HEK293 (cell line): ENCODE measurements around the gene TRIAP1.

Experiments used
- CTCF ChIA-PET: fragments of 350-600 bp; formaldehyde crosslinking; extraction: SDS; loops from one replicate; lab custom pipeline; 2021; ENCODE audit warnings: antibody characterized with exemption; lab: Yijun Ruan, JAX
- POLR2A ChIA-PET: fragments of 300-600 bp; formaldehyde crosslinking; extraction: SDS; loops from one replicate; lab custom pipeline; 2020; ENCODE audit warnings: antibody characterized with exemption, inconsistent platforms; lab: Yijun Ruan, JAX
- H3K27ac ChIP-seq: fragments of 200-500 bp; sonication (Bioruptor generic); 2 replicates; pipeline ENCODE4 v1.5.1; 2014; ENCODE audit warnings: low read depth, low read length, control low read depth, inconsistent platforms; ENCODE audit errors: extremely low read depth
- H3K36me3 ChIP-seq, 2 experiments: fragments of 200-500 bp in 1 of 2; sonication (Bioruptor generic) in 1 of 2; 1 replicate in 1 of 2; 2 replicates in 1 of 2; pipeline ENCODE4 v1.5.1; 2014 to 2017; ENCODE audit warnings: inconsistent platforms in 2 of 2, low read length in 2 of 2; ENCODE audit not compliant: control insufficient read depth in 2 of 2, insufficient read depth in 1 of 2
- H3K4me1 ChIP-seq: fragments of 200-500 bp; sonication (Bioruptor generic); 2 replicates; pipeline ENCODE4 v1.5.1; 2014; ENCODE audit warnings: mild to moderate bottlenecking, low read length, inconsistent platforms; ENCODE audit not compliant: control insufficient read depth, insufficient read depth
- H3K4me3 ChIP-seq: 2 replicates; pipeline ENCODE4 v1.5.1; 2011; ENCODE audit warnings: low read depth, mild to moderate bottlenecking, control low read depth, low read length, moderate library complexity
- H3K9me3 ChIP-seq: fragments of 200-500 bp; sonication (Bioruptor generic); 2 replicates; pipeline ENCODE4 v1.5.1; 2014; ENCODE audit warnings: low read depth, low read length, inconsistent platforms; ENCODE audit not compliant: control insufficient read depth, insufficient read depth
- GLIS2 ChIP-seq: fragments of 450-650 bp; formaldehyde crosslinking; IDR thresholded peaks from 2 replicates; pipeline ENCODE4 v1.5.1; 2016; ENCODE audit warnings: missing biosample characterization, missing genetic modification characterization
- TRIM28 ChIP-seq: IDR thresholded peaks from 2 replicates; pipeline ENCODE4 v1.6.1; 2011; ENCODE audit warnings: low read length, control low read depth, borderline replicate concordance
- WT1 ChIP-seq: fragments of 450-650 bp; formaldehyde crosslinking; IDR thresholded peaks from 2 replicates; pipeline ENCODE4 v1.5.1; 2016; ENCODE audit warnings: missing biosample characterization, missing genetic modification characterization
- ZBTB8A ChIP-seq: fragments of 450-650 bp; formaldehyde crosslinking; IDR thresholded peaks from 2 replicates; pipeline ENCODE4 v1.5.1; 2016; ENCODE audit warnings: missing biosample characterization, missing genetic modification characterization
- ZFP69B ChIP-seq: fragments of 450-650 bp; formaldehyde crosslinking; IDR thresholded peaks from 2 replicates; pipeline ENCODE4 v1.5.1; 2016; ENCODE audit warnings: missing biosample characterization, missing genetic modification characterization
- ZNF121 ChIP-seq: fragments of 450-650 bp; formaldehyde crosslinking; IDR thresholded peaks from 2 replicates; pipeline ENCODE4 v1.5.1; 2016; ENCODE audit warnings: missing biosample characterization, missing genetic modification characterization
- ZNF211 ChIP-seq: fragments of 450-650 bp; formaldehyde crosslinking; IDR thresholded peaks from 2 replicates; pipeline ENCODE4 v1.5.1; 2016; ENCODE audit warnings: low read depth, missing biosample characterization, missing genetic modification characterization
- ZNF214 ChIP-seq: fragments of 450-650 bp; formaldehyde crosslinking; IDR thresholded peaks from 2 replicates; pipeline ENCODE4 v1.5.1; 2017; ENCODE audit warnings: missing biosample characterization, mild to moderate bottlenecking, missing genetic modification characterization, borderline replicate concordance
- ZNF221 ChIP-seq: fragments of 450-650 bp; formaldehyde crosslinking; IDR thresholded peaks from 2 replicates; pipeline ENCODE4 v1.5.1; 2017; ENCODE audit warnings: missing biosample characterization, missing genetic modification characterization, borderline replicate concordance
- ZNF223 ChIP-seq: fragments of 450-650 bp; formaldehyde crosslinking; IDR thresholded peaks from 2 replicates; pipeline ENCODE4 v1.5.1; 2016; ENCODE audit warnings: missing biosample characterization, missing genetic modification characterization
- ZNF521 ChIP-seq: fragments of 450-650 bp; formaldehyde crosslinking; IDR thresholded peaks from 2 replicates; pipeline ENCODE4 v1.5.1; 2017; ENCODE audit warnings: missing biosample characterization, mild to moderate bottlenecking, missing genetic modification characterization
- ZNF629 ChIP-seq: fragments of 450-650 bp; formaldehyde crosslinking; IDR thresholded peaks from 2 replicates; pipeline ENCODE4 v1.5.1; 2017; ENCODE audit warnings: missing biosample characterization, missing genetic modification characterization
- ZNF747 ChIP-seq: fragments of 450-650 bp; formaldehyde crosslinking; IDR thresholded peaks from 2 replicates; pipeline ENCODE4 v1.5.1; 2016; ENCODE audit warnings: missing biosample characterization, missing genetic modification characterization
- ZNF768 ChIP-seq: fragments of 450-650 bp; formaldehyde crosslinking; IDR thresholded peaks from 2 replicates; pipeline ENCODE4 v1.5.1; 2018; ENCODE audit warnings: missing biosample characterization, mild to moderate bottlenecking, missing genetic modification characterization
- TF ChIP-seq, protein P1 (sequence below): fragments of 450-650 bp; formaldehyde crosslinking; IDR thresholded peaks from 2 replicates; pipeline ENCODE4 v1.5.1; 2016; ENCODE audit warnings: missing biosample characterization, missing genetic modification characterization, low read depth
- TF ChIP-seq, protein P2 (sequence below): fragments of 450-650 bp; formaldehyde crosslinking; IDR thresholded peaks from 2 replicates; pipeline ENCODE4 v1.5.1; 2017; ENCODE audit warnings: missing biosample characterization, mild to moderate bottlenecking, missing genetic modification characterization, moderate library complexity
- TF ChIP-seq, protein P3 (sequence below): fragments of 450-650 bp; formaldehyde crosslinking; conservative IDR thresholded peaks from 2 replicates; pipeline ENCODE4 v1.5.1; 2016; ENCODE audit warnings: low read depth, missing biosample characterization, missing genetic modification characterization
- TF ChIP-seq, protein P4 (sequence below): fragments of 450-650 bp; formaldehyde crosslinking; IDR thresholded peaks from 2 replicates; pipeline ENCODE4 v1.5.1; 2016; ENCODE audit warnings: missing biosample characterization, missing genetic modification characterization

Gene TRIAP1

DNA sequence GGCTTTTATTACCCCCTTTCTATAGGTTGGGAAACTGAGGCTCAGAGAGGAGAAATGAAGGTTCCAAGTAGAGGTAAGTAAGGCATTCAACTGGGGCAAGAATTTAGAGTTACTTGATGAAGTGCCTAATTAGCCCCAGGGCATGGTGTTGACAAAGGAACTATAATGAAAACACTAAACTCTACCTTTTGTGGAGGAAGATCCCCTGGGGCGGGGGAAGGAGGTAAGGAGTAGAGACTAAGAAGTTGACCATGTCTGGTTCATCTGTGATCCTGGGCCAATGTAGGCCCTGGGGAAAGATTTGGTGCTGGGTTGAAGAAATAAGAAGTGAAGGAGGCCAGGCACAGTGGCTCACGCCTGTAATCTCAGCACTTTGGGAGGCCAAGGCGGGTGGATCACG lies 24.5 kb downstream of the TRIAP1 start (continued):
- TF ChIP-seq ZNF214 (tag by site-specific recombination) = no peak
- no peak for TF ChIP-seq ZNF521 (tag by site-specific recombination)
- TF ChIP-seq ZNF221 (tag by site-specific recombination) = no peak
- TF ChIP-seq ZNF223 = no peak

DNA sequence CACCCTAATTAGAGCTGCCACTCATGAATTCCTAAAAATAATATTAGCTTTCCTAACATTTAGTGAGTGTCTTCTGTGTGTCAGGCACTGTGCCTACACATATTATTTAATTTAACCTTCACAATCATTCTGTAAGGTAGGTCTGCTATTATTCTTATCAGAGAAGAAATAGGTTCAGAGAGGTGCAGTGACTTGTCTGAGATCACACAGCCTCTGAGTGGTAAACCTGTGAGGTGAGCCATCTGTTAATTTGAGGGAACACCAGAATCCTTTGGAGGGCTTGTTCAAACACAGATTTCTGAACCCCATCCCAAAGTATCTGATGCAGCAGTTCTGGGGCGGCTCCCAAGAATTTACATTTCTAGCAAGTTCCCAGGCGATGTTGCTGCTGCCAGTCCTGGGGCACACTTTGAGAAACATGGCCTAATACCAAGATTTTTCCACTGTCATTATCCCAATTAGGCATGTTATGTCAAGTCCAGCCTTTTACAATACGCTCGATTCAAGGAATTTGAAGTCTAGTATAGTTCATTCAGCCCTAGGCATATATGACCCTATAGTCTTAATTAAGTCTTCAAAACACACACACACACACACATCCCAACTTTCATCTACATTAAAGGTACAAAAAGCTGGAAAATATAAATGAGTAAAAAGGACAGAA lies 28.1 kb downstream of the TRIAP1 start:
- ChIA-PET CTCF (interaction anchor here (1.9 to 4.7 kb wide), 2 partner anchors 12 to 51 kb away, joined by 8 to 32 read pairs; no protein-coding TSS in a partner anchor), POLR2A (no interaction called here)
- no peaks in the 10 kb centered on the region for H3K36me3 ChIP-seq

DNA sequence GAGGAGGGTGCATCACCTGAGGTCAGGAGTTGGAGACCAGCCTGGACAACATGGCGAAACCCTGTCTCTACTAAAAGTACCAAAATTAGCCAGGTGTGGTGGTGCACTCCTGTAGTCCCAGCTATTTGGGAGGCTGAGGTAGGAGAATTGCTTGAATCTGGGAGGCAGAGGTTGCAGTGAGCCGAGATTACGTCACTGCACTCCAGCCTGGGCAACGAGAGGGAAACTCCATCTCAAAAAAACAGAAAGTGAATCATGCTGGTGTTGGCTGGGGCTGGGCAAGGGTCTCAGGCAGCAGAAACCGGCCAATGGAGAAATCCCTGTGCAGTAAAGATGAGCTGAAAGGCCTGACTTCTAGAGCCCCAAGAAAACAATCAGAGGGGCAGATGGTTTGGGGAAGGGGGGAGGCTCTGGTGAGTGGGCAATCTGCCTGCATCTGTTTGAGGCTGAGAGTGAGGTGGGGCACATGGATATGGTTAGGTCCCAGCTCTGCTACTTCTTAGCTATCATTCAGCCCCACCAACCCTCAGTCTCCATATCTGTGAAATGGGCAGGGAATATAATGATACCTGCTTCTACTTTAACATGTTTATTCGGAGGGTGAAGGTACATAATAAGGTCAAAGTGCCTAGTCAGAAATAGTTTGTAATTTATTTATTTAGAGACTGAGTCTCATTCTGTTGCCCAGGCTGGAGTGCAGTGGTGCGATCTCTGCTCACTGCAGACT lies 29.5 kb downstream of the TRIAP1 start:
- no peaks in the 10 kb centered on the region for H3K36me3 ChIP-seq
- ChIA-PET CTCF (interaction anchor here (0.6 to 1.1 kb wide), 3 partner anchors 15 to 189 kb away, joined by 3 to 4 read pairs (median 3); no protein-coding TSS in a partner anchor), POLR2A (interaction anchor here (0.6 kb wide), 1 partner anchor 29 kb away, joined by 3 read pairs; no protein-coding TSS in a partner anchor)
- TF ChIP-seq, protein P1, sequence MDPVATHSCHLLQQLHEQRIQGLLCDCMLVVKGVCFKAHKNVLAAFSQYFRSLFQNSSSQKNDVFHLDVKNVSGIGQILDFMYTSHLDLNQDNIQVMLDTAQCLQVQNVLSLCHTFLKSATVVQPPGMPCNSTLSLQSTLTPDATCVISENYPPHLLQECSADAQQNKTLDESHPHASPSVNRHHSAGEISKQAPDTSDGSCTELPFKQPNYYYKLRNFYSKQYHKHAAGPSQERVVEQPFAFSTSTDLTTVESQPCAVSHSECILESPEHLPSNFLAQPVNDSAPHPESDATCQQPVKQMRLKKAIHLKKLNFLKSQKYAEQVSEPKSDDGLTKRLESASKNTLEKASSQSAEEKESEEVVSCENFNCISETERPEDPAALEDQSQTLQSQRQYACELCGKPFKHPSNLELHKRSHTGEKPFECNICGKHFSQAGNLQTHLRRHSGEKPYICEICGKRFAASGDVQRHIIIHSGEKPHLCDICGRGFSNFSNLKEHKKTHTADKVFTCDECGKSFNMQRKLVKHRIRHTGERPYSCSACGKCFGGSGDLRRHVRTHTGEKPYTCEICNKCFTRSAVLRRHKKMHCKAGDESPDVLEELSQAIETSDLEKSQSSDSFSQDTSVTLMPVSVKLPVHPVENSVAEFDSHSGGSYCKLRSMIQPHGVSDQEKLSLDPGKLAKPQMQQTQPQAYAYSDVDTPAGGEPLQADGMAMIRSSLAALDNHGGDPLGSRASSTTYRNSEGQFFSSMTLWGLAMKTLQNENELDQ (tag by site-specific recombination) = no peak
- TF ChIP-seq ZFP69B (no peak), TRIM28 (no peak), GLIS2 (tag by site-specific recombination) (no peak), WT1 (tag by site-specific recombination) (no peak), ZNF211 (tag by site-specific recombination) (no peak), ZNF121 (tag by site-specific recombination) (no peak), ZBTB8A (tag by site-specific recombination) (no peak), ZNF629 (tag by site-specific recombination) (no peak), ZNF747 (no peak)
- TF ChIP-seq, protein P2, sequence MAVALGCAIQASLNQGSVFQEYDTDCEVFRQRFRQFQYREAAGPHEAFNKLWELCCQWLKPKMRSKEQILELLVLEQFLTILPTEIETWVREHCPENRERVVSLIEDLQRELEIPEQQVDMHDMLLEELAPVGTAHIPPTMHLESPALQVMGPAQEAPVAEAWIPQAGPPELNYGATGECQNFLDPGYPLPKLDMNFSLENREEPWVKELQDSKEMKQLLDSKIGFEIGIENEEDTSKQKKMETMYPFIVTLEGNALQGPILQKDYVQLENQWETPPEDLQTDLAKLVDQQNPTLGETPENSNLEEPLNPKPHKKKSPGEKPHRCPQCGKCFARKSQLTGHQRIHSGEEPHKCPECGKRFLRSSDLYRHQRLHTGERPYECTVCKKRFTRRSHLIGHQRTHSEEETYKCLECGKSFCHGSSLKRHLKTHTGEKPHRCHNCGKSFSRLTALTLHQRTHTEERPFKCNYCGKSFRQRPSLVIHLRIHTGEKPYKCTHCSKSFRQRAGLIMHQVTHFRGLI (tag by site-specific recombination) = no peak
- TF ChIP-seq, protein P3, sequence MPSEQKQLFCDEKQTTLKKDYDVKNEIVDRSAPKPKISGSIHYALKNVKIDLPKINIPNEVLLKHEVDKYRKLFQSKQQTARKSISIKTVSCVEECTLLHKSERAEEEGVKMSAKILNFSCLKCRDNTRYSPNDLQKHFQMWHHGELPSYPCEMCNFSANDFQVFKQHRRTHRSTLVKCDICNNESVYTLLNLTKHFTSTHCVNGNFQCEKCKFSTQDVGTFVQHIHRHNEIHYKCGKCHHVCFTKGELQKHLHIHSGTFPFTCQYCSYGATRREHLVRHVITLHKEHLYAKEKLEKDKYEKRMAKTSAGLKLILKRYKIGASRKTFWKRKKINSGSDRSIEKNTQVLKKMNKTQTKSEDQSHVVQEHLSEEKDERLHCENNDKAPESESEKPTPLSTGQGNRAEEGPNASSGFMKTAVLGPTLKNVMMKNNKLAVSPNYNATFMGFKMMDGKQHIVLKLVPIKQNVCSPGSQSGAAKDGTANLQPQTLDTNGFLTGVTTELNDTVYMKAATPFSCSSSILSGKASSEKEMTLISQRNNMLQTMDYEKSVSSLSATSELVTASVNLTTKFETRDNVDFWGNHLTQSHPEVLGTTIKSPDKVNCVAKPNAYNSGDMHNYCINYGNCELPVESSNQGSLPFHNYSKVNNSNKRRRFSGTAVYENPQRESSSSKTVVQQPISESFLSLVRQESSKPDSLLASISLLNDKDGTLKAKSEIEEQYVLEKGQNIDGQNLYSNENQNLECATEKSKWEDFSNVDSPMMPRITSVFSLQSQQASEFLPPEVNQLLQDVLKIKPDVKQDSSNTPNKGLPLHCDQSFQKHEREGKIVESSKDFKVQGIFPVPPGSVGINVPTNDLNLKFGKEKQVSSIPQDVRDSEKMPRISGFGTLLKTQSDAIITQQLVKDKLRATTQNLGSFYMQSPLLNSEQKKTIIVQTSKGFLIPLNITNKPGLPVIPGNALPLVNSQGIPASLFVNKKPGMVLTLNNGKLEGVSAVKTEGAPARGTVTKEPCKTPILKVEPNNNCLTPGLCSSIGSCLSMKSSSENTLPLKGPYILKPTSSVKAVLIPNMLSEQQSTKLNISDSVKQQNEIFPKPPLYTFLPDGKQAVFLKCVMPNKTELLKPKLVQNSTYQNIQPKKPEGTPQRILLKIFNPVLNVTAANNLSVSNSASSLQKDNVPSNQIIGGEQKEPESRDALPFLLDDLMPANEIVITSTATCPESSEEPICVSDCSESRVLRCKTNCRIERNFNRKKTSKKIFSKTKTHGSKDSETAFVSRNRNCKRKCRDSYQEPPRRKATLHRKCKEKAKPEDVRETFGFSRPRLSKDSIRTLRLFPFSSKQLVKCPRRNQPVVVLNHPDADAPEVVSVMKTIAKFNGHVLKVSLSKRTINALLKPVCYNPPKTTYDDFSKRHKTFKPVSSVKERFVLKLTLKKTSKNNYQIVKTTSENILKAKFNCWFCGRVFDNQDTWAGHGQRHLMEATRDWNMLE (tag by site-specific recombination) = no peak
- TF ChIP-seq, protein P4, sequence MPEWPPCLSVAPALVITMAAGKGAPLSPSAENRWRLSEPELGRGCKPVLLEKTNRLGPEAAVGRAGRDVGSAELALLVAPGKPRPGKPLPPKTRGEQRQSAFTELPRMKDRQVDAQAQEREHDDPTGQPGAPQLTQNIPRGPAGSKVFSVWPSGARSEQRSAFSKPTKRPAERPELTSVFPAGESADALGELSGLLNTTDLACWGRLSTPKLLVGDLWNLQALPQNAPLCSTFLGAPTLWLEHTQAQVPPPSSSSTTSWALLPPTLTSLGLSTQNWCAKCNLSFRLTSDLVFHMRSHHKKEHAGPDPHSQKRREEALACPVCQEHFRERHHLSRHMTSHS (tag by site-specific recombination) = no peak
- H3K4me1 ChIP-seq = 0 out of 2 replicates have a peak, but pooled peaks cover 3% of the 10 kb centered on the region
- H3K4me3 ChIP-seq = no peak overlapping the region
- H3K9me3 ChIP-seq = no peaks in the 10 kb centered on the region
- H3K27ac ChIP-seq = no peak overlapping the region

More for the DNA sequence above, 28.1 kb downstream of the TRIAP1 start:
- 0 out of 2 replicates have a peak, but pooled peaks cover 3% of the 10 kb centered on the region for H3K4me1 ChIP-seq
- H3K4me3 ChIP-seq = no peak overlapping the region
- no peak overlapping the region for H3K27ac ChIP-seq
- TF ChIP-seq ZNF211 (tag by site-specific recombination) (no peak), ZNF768 (tag by site-specific recombination) (peak; percentile 70; the same call in 1 of the 2 replicates)
- H3K9me3 ChIP-seq = no peaks in the 10 kb centered on the region
